ENCODE data around the gene HSD17B12. TPM values are rescaled to one million over a fixed set of nuclear protein-coding genes. Genes with fewer than 3 reads are reported as not detected.
A peak's percentile ranks its signal among the peaks of the same experiment; 100 is the strongest.
"Not testable (repeated sequence)": the region's sequence is repeated elsewhere in the genome, so short reads cannot be mapped to it uniquely, and the experiment has no call there.

The HSD17B12 gene
- total RNA-seq, 2 experiments from 2014 or later = 45.3 to 48.4 TPM

DNA sequence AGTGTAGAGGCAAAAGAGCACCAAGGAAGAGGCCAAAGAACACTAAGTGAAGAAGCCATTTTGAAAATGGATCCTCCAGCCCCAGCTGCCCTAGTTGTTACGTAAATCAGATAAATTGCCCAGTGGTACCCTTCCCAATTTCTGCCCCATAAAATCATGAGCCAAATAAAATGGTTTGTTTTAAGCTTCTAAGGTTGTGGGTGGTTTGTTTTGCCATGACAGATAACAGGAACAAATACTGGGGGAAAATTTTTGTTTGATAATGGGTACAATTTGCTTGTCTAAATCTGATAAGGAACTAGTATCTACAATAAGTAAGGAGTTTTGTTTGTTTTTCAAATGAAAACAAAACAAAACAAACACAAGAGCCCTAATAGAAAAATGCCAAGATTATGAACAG, 30.6 kb upstream of the HSD17B12 start:
- ChIA-PET POLR2A (no interaction called here), CTCF (interaction anchor here (0.7 kb wide), 1 partner anchor 143 kb away, joined by 3 read pairs; no protein-coding TSS in a partner anchor)
- Mint-ChIP-seq H3K36me3 (ENCODE audit: low read depth) (peaks cover 4% of the 10 kb centered on the region), H3K27ac (no peak overlapping the region), H3K4me1 (ENCODE audit: low read depth) (peaks cover 4% of the 10 kb centered on the region), H3K27me3 (ENCODE audit: low read depth) (no peaks in the 10 kb centered on the region), H3K4me3 (no peak overlapping the region), H3K9me3 (ENCODE audit: insufficient read depth) (no peaks in the 10 kb centered on the region)
- no peak for ATAC-seq
- no peak for DNase-seq

DNA sequence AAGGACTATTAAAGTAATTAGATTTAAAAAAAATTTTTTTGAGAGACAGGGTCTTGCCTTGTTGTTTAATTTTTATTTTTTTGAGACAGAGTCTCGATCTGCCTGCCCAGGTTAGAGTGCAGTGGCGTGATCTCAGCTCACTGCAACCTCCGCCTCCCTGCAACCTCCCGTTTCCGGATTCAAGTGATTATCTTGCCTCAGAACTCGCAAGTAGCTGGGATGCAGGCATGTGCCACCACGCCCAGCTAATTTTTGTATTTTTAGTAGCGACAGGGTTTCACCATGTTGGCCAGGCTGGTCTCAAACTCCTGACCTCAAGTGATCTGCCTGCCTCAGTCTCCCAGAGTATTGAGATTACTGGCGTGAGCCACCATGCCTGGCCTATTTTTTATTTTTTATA, 17.5 kb upstream of the HSD17B12 start:
- H3K27ac Mint-ChIP-seq; H3K4me1 Mint-ChIP-seq (ENCODE audit: low read depth); DNase-seq; ATAC-seq; CTCF ChIA-PET; H3K9me3 Mint-ChIP-seq (ENCODE audit: insufficient read depth); POLR2A ChIA-PET; H3K36me3 Mint-ChIP-seq (ENCODE audit: low read depth); H3K4me3 Mint-ChIP-seq: not testable (repeated sequence)
- peaks cover 16% of the 10 kb centered on the region for H3K27me3 Mint-ChIP-seq (ENCODE audit: low read depth)

DNA sequence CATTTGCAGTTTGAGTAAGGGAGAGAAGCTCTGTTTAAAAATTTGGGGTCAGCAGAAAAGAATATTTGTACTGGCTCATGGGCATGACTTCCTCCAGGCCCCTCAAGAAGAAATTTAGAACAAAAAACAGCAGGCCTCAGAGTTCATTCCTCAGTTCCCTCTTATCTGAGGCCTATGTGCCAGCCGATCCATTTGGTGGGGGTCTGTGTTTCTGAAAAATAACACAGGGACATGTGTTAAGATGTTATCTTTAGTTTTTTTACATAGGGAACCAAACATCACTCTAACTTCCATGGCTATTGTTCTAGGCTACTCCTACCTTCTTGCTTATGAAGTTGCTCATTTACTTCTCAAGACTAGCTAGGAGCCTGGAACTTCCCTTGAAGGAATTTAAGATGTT, 16.2 kb upstream of the HSD17B12 start:
- ChIA-PET POLR2A (no interaction called here), CTCF (no interaction called here)
- Mint-ChIP-seq H3K36me3 (ENCODE audit: low read depth) (no peaks in the 10 kb centered on the region), H3K4me3 (no peak overlapping the region), H3K9me3 (ENCODE audit: insufficient read depth) (no peaks in the 10 kb centered on the region), H3K27me3 (ENCODE audit: low read depth) (peaks cover 15% of the 10 kb centered on the region), H3K4me1 (ENCODE audit: low read depth) (no peaks in the 10 kb centered on the region), H3K27ac (no peak overlapping the region)
- ATAC-seq (no peak), DNase-seq (no peak)

DNA sequence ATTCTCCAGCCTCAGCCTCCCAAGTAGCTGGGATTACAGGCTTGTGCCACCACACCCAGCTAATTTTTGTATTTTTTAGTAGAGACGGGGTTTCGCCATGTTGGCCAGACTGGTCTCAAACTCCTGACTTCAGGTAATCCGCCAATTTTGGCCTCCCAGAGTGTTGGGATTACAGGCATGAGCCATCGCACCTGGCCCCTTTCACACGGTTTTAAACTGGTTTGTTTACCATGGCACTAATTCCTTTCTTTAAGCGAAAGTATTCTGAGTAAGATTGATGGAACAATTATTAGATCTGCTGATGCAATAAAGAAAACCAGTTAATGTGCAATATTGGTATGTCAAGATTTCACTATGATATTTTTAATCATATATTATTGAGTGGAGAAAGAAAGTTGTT, 9.3 kb upstream of the HSD17B12 start:
- not testable (repeated sequence) for ATAC-seq; H3K4me3 Mint-ChIP-seq; DNase-seq; H3K4me1 Mint-ChIP-seq (ENCODE audit: low read depth); H3K27ac Mint-ChIP-seq; H3K9me3 Mint-ChIP-seq (ENCODE audit: insufficient read depth); H3K36me3 Mint-ChIP-seq (ENCODE audit: low read depth)
- ChIA-PET CTCF (interaction anchor here (1.4 kb wide), 1 partner anchor 9 kb away, joined by 6 read pairs; the partner anchor contains the start of gene HSD17B12), POLR2A (interaction anchor here (0.8 kb wide), 1 partner anchor 9 kb away, joined by 3 read pairs; the partner anchor contains the start of gene HSD17B12)
- peaks cover 19% of the 10 kb centered on the region for H3K27me3 Mint-ChIP-seq (ENCODE audit: low read depth)

DNA sequence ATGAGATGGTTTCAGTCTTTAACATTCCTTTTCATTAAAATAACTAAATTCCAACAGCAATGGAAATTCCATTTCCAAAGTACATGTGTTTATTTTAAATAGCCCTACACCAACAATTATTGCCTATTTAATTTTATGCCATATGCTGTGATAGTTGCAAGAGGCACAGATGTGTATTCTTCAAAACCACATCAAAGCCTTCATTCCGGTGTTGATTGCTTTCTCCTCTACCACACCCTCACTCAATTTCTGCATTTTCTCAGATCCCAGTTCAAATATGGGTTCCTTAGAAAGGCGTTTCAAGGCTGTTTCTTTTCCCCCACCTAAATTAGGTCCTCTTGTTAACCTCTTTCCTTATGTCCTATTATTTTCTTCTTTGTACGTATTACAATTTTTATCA, 6.0 kb upstream of the HSD17B12 start:
- H3K4me3 Mint-ChIP-seq = no peak overlapping the region
- POLR2A ChIA-PET = no interaction called here
- no peak overlapping the region for H3K27ac Mint-ChIP-seq
- CTCF ChIA-PET = no interaction called here
- peaks cover 6% of the 10 kb centered on the region for H3K9me3 Mint-ChIP-seq (ENCODE audit: insufficient read depth)
- peaks cover 5% of the 10 kb centered on the region for H3K4me1 Mint-ChIP-seq (ENCODE audit: low read depth)
- peaks cover 27% of the 10 kb centered on the region for H3K27me3 Mint-ChIP-seq (ENCODE audit: low read depth)
- H3K36me3 Mint-ChIP-seq (ENCODE audit: low read depth) = peaks cover 6% of the 10 kb centered on the region
- no peak for ATAC-seq
- no peak for DNase-seq

DNA sequence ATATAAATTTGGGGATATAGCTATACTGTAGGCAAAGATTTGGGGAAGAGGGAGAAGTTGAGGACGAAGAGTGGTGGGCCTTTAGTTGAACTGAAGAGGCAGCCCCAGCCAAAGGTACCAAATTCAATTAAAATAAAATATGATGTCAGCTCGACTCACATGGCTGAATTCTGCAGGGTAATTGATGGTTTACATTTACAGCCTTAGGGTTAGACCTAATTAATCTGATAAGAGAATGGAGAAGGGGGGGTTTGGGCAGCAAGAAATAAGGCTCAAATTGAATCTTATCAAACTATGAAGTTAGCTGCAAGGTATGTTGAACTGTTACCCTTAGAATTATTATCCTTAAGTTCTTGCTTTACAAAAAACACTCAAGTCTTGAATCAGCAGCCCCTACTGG, 3.6 kb upstream of the HSD17B12 start:
- DNase-seq (no peak), ATAC-seq (no peak)
- Mint-ChIP-seq H3K4me1 (ENCODE audit: low read depth) (peaks cover 19% of the 10 kb centered on the region), H3K27me3 (ENCODE audit: low read depth) (peaks cover 24% of the 10 kb centered on the region), H3K9me3 (ENCODE audit: insufficient read depth) (peaks cover 7% of the 10 kb centered on the region), H3K27ac (no peak overlapping the region), H3K4me3 (no peak overlapping the region), H3K36me3 (ENCODE audit: low read depth) (peaks cover 15% of the 10 kb centered on the region)
- POLR2A ChIA-PET = no interaction called here
- CTCF ChIA-PET = no interaction called here

DNA sequence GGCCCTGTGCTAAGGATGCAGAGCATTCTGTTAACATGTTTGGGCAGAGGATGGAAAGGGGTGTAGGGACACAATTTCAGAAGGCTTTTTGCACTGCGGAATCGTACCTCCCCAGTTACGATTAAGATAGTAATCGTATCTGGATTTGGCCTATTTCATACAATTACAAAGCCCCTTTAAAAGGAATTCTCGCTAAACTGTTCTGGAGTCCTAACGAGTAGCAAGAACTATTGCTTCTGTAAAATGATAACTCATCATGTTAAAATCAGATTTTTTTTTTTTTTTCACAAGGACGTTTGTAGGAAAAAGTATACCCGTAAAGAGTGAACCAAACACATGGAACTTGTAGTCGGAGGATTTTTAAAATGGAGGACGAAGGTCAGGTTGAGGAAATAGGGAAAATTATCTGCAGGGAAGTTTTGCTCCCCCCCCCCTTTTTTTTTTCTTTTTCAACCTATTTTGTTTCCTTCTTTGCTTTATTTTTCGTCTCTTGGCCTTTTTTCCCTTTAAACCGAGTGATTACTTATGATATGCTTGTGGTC, 934 bp downstream of the HSD17B12 start:
- H3K9me3 Mint-ChIP-seq (ENCODE audit: insufficient read depth) = peaks cover 7% of the 10 kb centered on the region
- DNase-seq (no peak), ATAC-seq (no peak)
- peak overlapping the region; percentile 94 for H3K4me3 Mint-ChIP-seq
- POLR2A ChIA-PET = interaction anchor here (1.0 to 1.6 kb wide), 2 partner anchors 9 to 322 kb away, joined by 3 to 4 read pairs; partner anchors contain the start of gene TTC17
- peaks cover 45% of the 10 kb centered on the region for H3K36me3 Mint-ChIP-seq (ENCODE audit: low read depth)
- CTCF ChIA-PET = interaction anchor here (1.4 to 1.6 kb wide), 2 partner anchors 10 to 170 kb away, joined by 6 read pairs; no protein-coding TSS in a partner anchor
- peaks cover 14% of the 10 kb centered on the region for H3K27me3 Mint-ChIP-seq (ENCODE audit: low read depth)
- H3K27ac Mint-ChIP-seq = peak overlapping the region; percentile 99
- H3K4me1 Mint-ChIP-seq (ENCODE audit: low read depth) = peaks cover 48% of the 10 kb centered on the region

DNA sequence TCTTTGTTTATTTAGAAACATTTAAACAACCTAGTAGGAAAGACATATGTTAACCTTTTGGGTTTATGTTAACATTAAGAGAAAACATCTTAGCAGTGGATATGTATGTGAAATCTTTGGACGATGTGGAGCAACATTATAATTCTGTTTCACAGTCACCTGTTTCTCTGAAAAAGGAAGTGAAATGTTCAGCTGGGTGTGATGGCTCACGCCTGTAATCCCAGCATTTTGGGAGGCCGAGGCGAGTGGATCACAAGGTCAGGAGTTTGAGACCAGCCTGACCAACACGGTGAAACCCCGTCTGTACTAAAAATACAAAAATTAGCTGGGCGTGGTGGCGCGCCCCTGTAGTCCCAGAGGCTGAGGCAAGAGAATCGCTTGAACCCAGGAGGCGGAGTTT, 1.5 kb downstream of the HSD17B12 start:
- POLR2A ChIA-PET; CTCF ChIA-PET; H3K9me3 Mint-ChIP-seq (ENCODE audit: insufficient read depth); ATAC-seq; DNase-seq: not testable (repeated sequence)
- H3K4me1 Mint-ChIP-seq (ENCODE audit: low read depth) = peaks cover 48% of the 10 kb centered on the region
- H3K27me3 Mint-ChIP-seq (ENCODE audit: low read depth) = peaks cover 10% of the 10 kb centered on the region
- peaks cover 46% of the 10 kb centered on the region for H3K36me3 Mint-ChIP-seq (ENCODE audit: low read depth)
- peak overlapping the region; percentile 99 for H3K27ac Mint-ChIP-seq
- H3K4me3 Mint-ChIP-seq = peak overlapping the region; percentile 94

DNA sequence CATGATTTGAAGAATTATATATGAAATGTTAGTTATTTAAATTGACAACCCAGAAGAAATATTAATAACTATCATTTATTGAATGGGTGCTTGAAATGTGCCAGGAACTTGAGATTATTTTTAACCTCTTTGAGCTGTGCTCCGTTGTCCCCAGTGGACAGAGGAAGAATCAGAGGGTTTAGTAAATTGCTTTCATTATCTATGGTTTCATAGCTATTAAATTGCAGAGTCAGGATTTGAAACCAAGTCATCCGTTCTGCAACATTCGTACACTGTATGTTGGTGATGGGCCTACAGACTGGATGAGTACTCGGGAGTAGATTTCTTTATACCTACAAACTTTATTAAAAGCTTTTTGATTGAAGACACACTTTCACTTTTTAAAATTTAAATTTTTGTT, 4.9 kb downstream of the HSD17B12 start:
- CTCF ChIA-PET = interaction anchor here (0.7 to 1.0 kb wide), 3 partner anchors 9 to 140 kb away, joined by 3 read pairs; no protein-coding TSS in a partner anchor
- no peak for ATAC-seq

DNA sequence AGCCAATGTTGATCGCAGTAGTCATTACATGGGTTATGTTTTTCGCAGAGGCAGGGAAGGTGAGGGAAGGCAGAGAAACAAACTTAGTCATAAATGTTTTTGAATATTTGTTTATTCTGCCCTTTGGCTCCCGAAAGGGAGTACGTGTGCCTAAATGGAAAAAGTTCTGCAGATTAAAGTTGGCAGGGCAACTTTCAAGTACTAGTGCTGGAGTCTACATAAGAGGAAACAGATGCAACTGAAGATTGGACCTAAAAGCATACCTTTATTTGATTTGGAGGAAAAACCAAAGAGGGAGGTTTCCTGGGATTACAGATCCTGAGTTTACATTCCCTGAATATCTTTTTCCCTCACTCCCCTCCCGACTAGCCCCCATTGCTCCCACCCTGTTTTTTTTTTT, 5.7 kb downstream of the HSD17B12 start:
- ChIA-PET POLR2A (no interaction called here), CTCF (interaction anchor here (0.7 to 1.0 kb wide), 2 partner anchors 8 to 129 kb away, joined by 3 read pairs; no protein-coding TSS in a partner anchor)
- peaks cover 43% of the 10 kb centered on the region for H3K4me1 Mint-ChIP-seq (ENCODE audit: low read depth)
- H3K4me3 Mint-ChIP-seq = no peak overlapping the region
- no peaks in the 10 kb centered on the region for H3K27me3 Mint-ChIP-seq (ENCODE audit: low read depth)
- no peaks in the 10 kb centered on the region for H3K9me3 Mint-ChIP-seq (ENCODE audit: insufficient read depth)
- H3K36me3 Mint-ChIP-seq (ENCODE audit: low read depth) = peaks cover 48% of the 10 kb centered on the region
- DNase-seq = no peak
- ATAC-seq = no peak
- H3K27ac Mint-ChIP-seq = no peak overlapping the region

More for the DNA sequence above, 4.9 kb downstream of the HSD17B12 start:
- H3K27me3 Mint-ChIP-seq (ENCODE audit: low read depth) = no peaks in the 10 kb centered on the region
- DNase-seq = no peak
- no peak overlapping the region for H3K4me3 Mint-ChIP-seq
- no peak overlapping the region for H3K27ac Mint-ChIP-seq
- peaks cover 41% of the 10 kb centered on the region for H3K4me1 Mint-ChIP-seq (ENCODE audit: low read depth)
- POLR2A ChIA-PET = no interaction called here
- H3K9me3 Mint-ChIP-seq (ENCODE audit: insufficient read depth) = no peaks in the 10 kb centered on the region
- H3K36me3 Mint-ChIP-seq (ENCODE audit: low read depth) = peaks cover 47% of the 10 kb centered on the region

DNA sequence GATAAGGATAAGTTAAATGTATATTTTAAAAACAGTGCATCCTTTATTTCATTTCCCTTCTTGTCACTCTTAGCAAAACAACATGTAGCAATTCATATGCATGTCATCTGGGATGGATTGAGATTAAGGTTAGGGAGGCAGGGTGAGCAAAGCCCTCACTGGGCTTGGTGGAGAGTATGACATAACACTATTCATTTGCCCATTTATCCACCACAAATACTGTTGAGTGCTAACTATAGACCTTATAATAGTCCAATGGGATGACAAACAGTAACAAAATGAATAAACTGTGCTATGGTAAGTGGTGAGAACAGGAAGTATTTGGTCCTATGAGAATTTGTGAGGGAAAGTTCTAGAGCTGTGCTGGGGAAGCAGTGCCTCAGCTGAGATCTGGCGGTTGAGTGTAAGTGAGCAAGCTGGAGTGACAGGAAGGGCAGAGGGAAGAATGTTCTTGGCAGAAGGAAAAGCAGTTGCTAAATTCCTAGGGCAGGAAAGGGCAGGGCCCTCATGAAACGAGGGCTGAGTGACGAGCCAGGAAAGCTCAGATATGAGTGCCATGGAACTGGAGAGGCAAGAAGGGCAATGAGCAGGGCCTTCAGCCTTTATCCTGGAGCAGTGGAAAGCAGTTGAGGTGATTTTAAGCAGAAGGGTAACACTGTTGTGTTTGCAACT, 6.7 kb downstream of the HSD17B12 start:
- DNase-seq (no peak), ATAC-seq (no peak)
- POLR2A ChIA-PET = no interaction called here
- Mint-ChIP-seq H3K4me1 (ENCODE audit: low read depth) (peaks cover 36% of the 10 kb centered on the region), H3K36me3 (ENCODE audit: low read depth) (peaks cover 43% of the 10 kb centered on the region), H3K9me3 (ENCODE audit: insufficient read depth) (no peaks in the 10 kb centered on the region), H3K4me3 (no peak overlapping the region), H3K27ac (no peak overlapping the region), H3K27me3 (ENCODE audit: low read depth) (no peaks in the 10 kb centered on the region)
- CTCF ChIA-PET = no interaction called here

DNA sequence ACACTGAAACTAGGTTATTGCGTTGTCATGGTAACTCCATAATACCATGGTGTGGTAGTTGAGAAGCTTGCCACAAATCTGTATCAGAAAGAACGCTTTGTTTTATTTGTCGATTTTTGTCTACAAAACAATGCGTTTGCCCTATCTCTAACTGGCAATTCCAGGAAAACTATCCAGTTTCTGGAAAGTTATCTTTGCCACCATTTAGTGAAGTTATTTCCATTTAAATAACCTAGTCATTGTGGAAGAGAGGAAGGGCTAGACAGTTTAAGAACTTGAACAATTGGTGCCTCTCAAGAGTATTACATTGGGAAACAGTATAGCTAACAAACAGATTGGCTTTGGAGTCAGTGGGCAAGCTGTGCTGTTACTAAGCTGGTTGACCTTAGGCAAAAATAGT, 7.9 kb downstream of the HSD17B12 start:
- DNase-seq (no peak), ATAC-seq (no peak)
- H3K9me3 Mint-ChIP-seq (ENCODE audit: insufficient read depth) = no peaks in the 10 kb centered on the region
- H3K4me1 Mint-ChIP-seq (ENCODE audit: low read depth) = peaks cover 25% of the 10 kb centered on the region
- H3K4me3 Mint-ChIP-seq = no peak overlapping the region
- ChIA-PET CTCF (no interaction called here), POLR2A (interaction anchor here (1.5 kb wide), 1 partner anchor 8 kb away, joined by 7 read pairs; the partner anchor contains the start of gene HSD17B12)
- H3K36me3 Mint-ChIP-seq (ENCODE audit: low read depth) = peaks cover 39% of the 10 kb centered on the region
- no peaks in the 10 kb centered on the region for H3K27me3 Mint-ChIP-seq (ENCODE audit: low read depth)
- no peak overlapping the region for H3K27ac Mint-ChIP-seq
